GM12878 (cell line): ENCODE measurements around the gene SNX8. TPM values are rescaled to one million over a fixed set of nuclear protein-coding genes. Genes with fewer than 3 reads are reported as not detected.

Experiments used
- BACH1 ChIP-seq: fragments of 450-650 bp; IDR thresholded peaks from 2 replicates; pipeline ENCODE4 v1.6.1; 2017; ENCODE audit warnings: mild to moderate bottlenecking, borderline replicate concordance
- BCL11A ChIP-seq: IDR thresholded peaks from 2 replicates; pipeline ENCODE4 v1.6.1; 2011; ENCODE audit warnings: low read depth, low read length
- BMI1 ChIP-seq: fragments of 450-650 bp; IDR thresholded peaks from 2 replicates; pipeline ENCODE4 v1.6.1; 2016; ENCODE audit warnings: mild to moderate bottlenecking, moderate library complexity, borderline replicate concordance
- CREM ChIP-seq: IDR thresholded peaks from 2 replicates; pipeline ENCODE4 v1.6.1; 2014; ENCODE audit warnings: antibody characterized with exemption, low read depth
- FOXK2 ChIP-seq: fragments of 450-650 bp; IDR thresholded peaks from 2 replicates; pipeline ENCODE4 v1.6.1; 2017; ENCODE audit warnings: mild to moderate bottlenecking, moderate library complexity
- HDAC6 ChIP-seq: fragments of 200-600 bp; sonication (generic); IDR thresholded peaks from one replicate; pipeline ENCODE4 v1.8.0; 2017; ENCODE audit warnings: antibody characterized with exemption; ENCODE audit not compliant: unreplicated experiment
- IKZF2 ChIP-seq, 2 experiments: fragments of 450-650 bp; IDR thresholded peaks; 2 replicates each; pipeline ENCODE4 v1.6.1; 2017; ENCODE audit warnings: mild to moderate bottlenecking in 2 of 2, moderate library complexity in 2 of 2
- JUNB ChIP-seq: IDR thresholded peaks from 2 replicates; pipeline ENCODE4 v1.6.1; 2016; ENCODE audit warnings: antibody characterized with exemption, mild to moderate bottlenecking
- MXI1 ChIP-seq: fragments of 150-350 bp; IDR thresholded peaks from 2 replicates; pipeline ENCODE4 v1.6.1; 2011; ENCODE audit warnings: low read depth, mild to moderate bottlenecking, inconsistent platforms, low read length, improper control_type of control experiment
- NFIC ChIP-seq: IDR thresholded peaks from 2 replicates; pipeline ENCODE4 v1.6.1; 2012; ENCODE audit warnings: low read depth, mild to moderate bottlenecking, inconsistent platforms, low read length, moderate library complexity
- NKRF ChIP-seq: fragments of 450-650 bp; conservative IDR thresholded peaks from 2 replicates; pipeline ENCODE4 v1.6.1; 2017; ENCODE audit warnings: mild to moderate bottlenecking, moderate library complexity
- PML ChIP-seq: IDR thresholded peaks from 2 replicates; pipeline ENCODE4 v1.6.1; 2012; ENCODE audit warnings: low read length, inconsistent platforms
- POU2F2 ChIP-seq: IDR thresholded peaks from 3 replicates; pipeline ENCODE4 v1.6.1; 2011; ENCODE audit warnings: low read depth, mild to moderate bottlenecking, low read length, borderline replicate concordance
- RB1 ChIP-seq: fragments of 450-650 bp; formaldehyde crosslinking; IDR thresholded peaks from 2 replicates; pipeline ENCODE4 v1.6.1; 2017; ENCODE audit warnings: mild to moderate bottlenecking, borderline replicate concordance
- RELA ChIP-seq: fragments of 450-650 bp; IDR thresholded peaks from 2 replicates; pipeline ENCODE4 v1.8.0; 2014; ENCODE audit warnings: borderline replicate concordance; ENCODE audit not compliant: partially characterized antibody
- SMAD5 ChIP-seq: IDR thresholded peaks from 2 replicates; pipeline ENCODE4 v1.6.1; 2016; ENCODE audit warnings: antibody characterized with exemption, low read depth
- SRF ChIP-seq, 2 experiments: IDR thresholded peaks; 2 replicates each; pipeline ENCODE4 v1.6.1; 2011; ENCODE audit warnings: low read depth in 2 of 2, low read length in 2 of 2, mild to moderate bottlenecking in 1 of 2, moderate library complexity in 1 of 2
- USF1 ChIP-seq: IDR thresholded peaks from 2 replicates; pipeline ENCODE4 v1.6.1; 2011; ENCODE audit warnings: borderline replicate concordance, low read depth, mild to moderate bottlenecking, moderate library complexity, mixed read lengths, low read length; ENCODE audit not compliant: insufficient read depth; ENCODE audit errors: extremely low read length
- WRNIP1 ChIP-seq: IDR thresholded peaks from 2 replicates; pipeline ENCODE4 v1.6.1; 2011; ENCODE audit warnings: low read depth, low read length, improper control_type of control experiment, borderline replicate concordance
- YBX1 ChIP-seq: fragments of 450-650 bp; IDR thresholded peaks from 2 replicates; pipeline ENCODE4 v1.6.1; 2016; ENCODE audit warnings: antibody characterized with exemption
- ZBTB33 ChIP-seq: fragments of 450-650 bp; IDR thresholded peaks from 2 replicates; pipeline ENCODE4 v1.6.1; 2017; ENCODE audit warnings: mild to moderate bottlenecking
- ZNF217 ChIP-seq: fragments of 450-650 bp; IDR thresholded peaks from 2 replicates; pipeline ENCODE4 v1.6.1; 2017; ENCODE audit warnings: antibody characterized with exemption, mild to moderate bottlenecking
- ZNF592 ChIP-seq: fragments of 450-650 bp; IDR thresholded peaks from 2 replicates; pipeline ENCODE4 v1.6.1; 2017; ENCODE audit warnings: mild to moderate bottlenecking, moderate library complexity
- polyA plus RNA-seq, 11 experiments: library from polyadenylated mRNA; depleted of rRNA in 4 of 11; unstranded in 6 of 11; stranded (reverse) in 5 of 11; fragments of >200 nt; fragmentation: Nextera tagmentation in 4 of 11; fragmentation: Illumina TruSeq in 1 of 11; extraction: Ambion mirVana in 4 of 11; extraction: Trizol in 1 of 11; gene quantifications; 1 replicate in 1 of 11; 2 replicates in 10 of 11; pipeline versions ENCODE4 v1.2.1 to v1.2.3, GENCODE V29; 2011 to 2016; ENCODE audit warnings: inconsistent platforms in 2 of 11, missing spikeins in 2 of 11, low read depth in 1 of 11
- total RNA-seq, 4 experiments: library from RNA; depleted of rRNA in 3 of 4; stranded (reverse); fragments of >200 nt in 3 of 4; fragmentation: Illumina TruSeq in 1 of 4; extraction: Trizol in 1 of 4; gene quantifications; 2 replicates each; pipeline versions ENCODE4 v1.2.1 to v1.2.3, GENCODE V29; 2013 to 2021

The SNX8 gene
- total and polyA plus RNA-seq, 10 of the 15 experiments (the other 5 are each of a cell fraction or from before 2014, with no cell fraction given) = 6.4 to 210 (median 97.6) TPM

GRCh38 chr7:2258661-2259365 is 55.4 kb downstream of the SNX8 start (continued):
- TF ChIP-seq NKRF (no peak), SMAD5 (no peak), SRF (IDR thresholded peaks at IDR 0.05; ENCODE audit: low read depth in 2 of 2, low read length in 2 of 2) (no peak), YBX1 (no peak), IKZF2 (IDR thresholded peaks at IDR 0.05) (peak; percentile 77 to 84), ZBTB33 (no peak), ZNF217 (no peak; the same call in 1 of the 2 replicates), MXI1 (no peak), BCL11A (no peak), HDAC6 (no peak), JUNB (no peak), NFIC (no peak), RB1 (no peak), BACH1 (0 out of 2 replicates have a peak, but pooled peaks have one; percentile 37), ZNF592 (no peak), POU2F2 (no peak), WRNIP1 (no peak), CREM (no peak), BMI1 (no peak), RELA (peak; percentile 92), PML (no peak), USF1 (no peak), FOXK2 (no peak)
